Gastroesophageal sphincter (tissue), 4 donors: ENCODE data around the gene REPS2. TPM values are rescaled to one million over a fixed set of nuclear protein-coding genes. Genes with fewer than 3 reads are reported as not detected.
"Not testable (repeated sequence)": the region's sequence is repeated elsewhere in the genome, so short reads cannot be mapped to it uniquely, and the experiment has no call there.

Experiments used
- ATAC-seq: fragments of 150-250 bp; one replicate; pipeline ENCODE4 v1.9.1; 2016; ENCODE audit warnings: mild to moderate bottlenecking, moderate library complexity
- H3K27ac ChIP-seq, 4 donors: fragments of 200-600 bp; sonication (generic) in 3 of 4; 1 replicate in 3 of 4; 2 replicates in 1 of 4; pipeline ENCODE4 v1.5.1; 2016 to 2019
- H3K27me3 ChIP-seq: fragments of 200-600 bp; sonication (generic); one replicate; pipeline ENCODE4 v1.5.1; 2019
- H3K36me3 ChIP-seq, 2 donors: fragments of 200-600 bp; sonication (generic); one replicate each; pipeline ENCODE4 v1.5.1; 2019; ENCODE audit warnings: control low read depth in 1 of 2
- H3K4me1 ChIP-seq, 3 donors: fragments of 200-600 bp; sonication (generic); 1 replicate in 2 of 3; 2 replicates in 1 of 3; pipeline ENCODE4 v1.5.1; 2016 to 2019; ENCODE audit warnings: control low read depth in 2 of 3
- H3K4me3 ChIP-seq, 2 donors: fragments of 200-600 bp; sonication (generic); one replicate each; pipeline ENCODE4 v1.5.1; 2019; ENCODE audit warnings: mild to moderate bottlenecking in 1 of 2, moderate library complexity in 1 of 2
- H3K9me3 ChIP-seq, 3 donors: fragments of 200-600 bp; sonication (generic); one replicate each; pipeline ENCODE4 v1.5.1; 2017 to 2019; ENCODE audit warnings: control low read depth in 2 of 3
- EP300 ChIP-seq: sonication (generic); formaldehyde crosslinking; IDR thresholded peaks from one replicate; pipeline ENCODE4 v1.6.1; 2017; ENCODE audit warnings: antibody characterized with exemption, mild to moderate bottlenecking
- POLR2A ChIP-seq, 2 donors: fragments of 450-650 bp; IDR thresholded peaks; one replicate each; pipeline ENCODE4 v1.6.1; 2017; ENCODE audit warnings: antibody characterized with exemption in 2 of 2, mild to moderate bottlenecking in 2 of 2, moderate library complexity in 1 of 2
- POLR2AphosphoS5 ChIP-seq: sonication (generic); formaldehyde crosslinking; IDR thresholded peaks from one replicate; pipeline ENCODE4 v1.6.1; 2017; ENCODE audit warnings: antibody characterized with exemption
- WGBS, 2 donors: methylation state at CpG; one replicate each; pipeline ENCODE4 v1.1.5; 2018; ENCODE audit warnings: low coverage in 1 of 2; 5-methylcytosine and 5-hydroxymethylcytosine counted together
- total RNA-seq, 4 donors: library from RNA; depleted of rRNA; stranded (reverse); fragments of >200 nt; gene quantifications; one replicate each; pipeline ENCODE4 v1.1.0, GENCODE V29; 2016
- TF ChIP-seq, protein P1 (sequence below), 4 experiments: fragments of 200-600 bp in 2 of 4; fragments of 450-650 bp in 2 of 4; sonication (generic) in 1 of 4; IDR thresholded peaks; one replicate each; pipeline ENCODE4 v1.5.1; 2017 to 2019; ENCODE audit warnings: antibody characterized with exemption in 4 of 4, mild to moderate bottlenecking in 2 of 4, moderate library complexity in 2 of 4

The REPS2 gene
- total RNA-seq, 4 donors from 2014 or later = 19.8 to 39.8 (median 24.9) TPM

DNA sequence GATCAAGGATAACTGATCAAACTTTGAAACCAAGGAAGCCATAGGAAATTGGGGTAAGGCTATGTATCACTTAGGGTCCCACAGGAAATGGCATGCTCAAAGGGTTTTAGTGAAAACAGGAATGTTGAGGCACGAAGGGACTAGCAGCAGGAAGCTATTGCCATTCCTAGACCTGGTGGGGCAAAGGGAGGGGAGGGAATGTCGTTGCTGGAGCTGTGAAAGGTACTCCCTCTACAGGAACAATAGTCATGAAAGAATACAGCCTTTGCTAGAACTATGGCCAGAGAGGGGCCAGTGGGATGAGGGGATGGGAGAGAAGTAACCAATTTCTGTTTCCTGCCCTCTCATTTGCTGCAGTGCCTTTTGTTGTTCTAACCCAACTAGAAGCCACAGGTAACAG is 11.9 kb downstream of the REPS2 start:
- H3K4me1 ChIP-seq = no peaks in the 10 kb centered on the region
- no peak for ATAC-seq
- no CpG with 5 or more reads among the region's 2 CpGs for WGBS, 2 donors

DNA sequence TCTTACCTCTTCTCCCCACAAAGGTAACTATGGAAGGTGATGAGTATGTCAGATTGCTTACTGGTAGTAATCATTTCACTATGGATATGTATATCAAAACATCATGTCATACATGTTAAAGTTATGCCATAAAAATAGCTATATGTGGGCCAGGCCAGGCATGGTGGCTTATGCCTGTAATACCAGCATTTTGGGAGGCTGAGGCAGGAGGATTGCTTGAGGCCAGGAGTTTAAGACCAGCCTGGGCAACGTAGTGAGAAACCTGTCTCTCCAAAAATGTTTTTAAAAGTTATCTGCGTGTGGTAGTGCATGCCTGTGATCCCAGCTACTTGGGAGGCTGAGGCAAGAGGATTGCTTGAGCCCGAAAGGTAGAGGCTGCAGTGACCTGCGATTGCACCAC is 16.2 kb downstream of the REPS2 start:
- WGBS, 2 donors = 71 to 98% methylated on average over 4 of the region's 4 CpGs
- ATAC-seq = not testable (repeated sequence)

More for the DNA sequence above, 11.9 kb downstream of the REPS2 start:
- H3K9me3 ChIP-seq = no peaks in the 10 kb centered on the region
- TF ChIP-seq POLR2AphosphoS5 (no peak), POLR2A (IDR thresholded peaks at IDR 0.05) (no peak), EP300 (no peak)
- TF ChIP-seq, protein P1, sequence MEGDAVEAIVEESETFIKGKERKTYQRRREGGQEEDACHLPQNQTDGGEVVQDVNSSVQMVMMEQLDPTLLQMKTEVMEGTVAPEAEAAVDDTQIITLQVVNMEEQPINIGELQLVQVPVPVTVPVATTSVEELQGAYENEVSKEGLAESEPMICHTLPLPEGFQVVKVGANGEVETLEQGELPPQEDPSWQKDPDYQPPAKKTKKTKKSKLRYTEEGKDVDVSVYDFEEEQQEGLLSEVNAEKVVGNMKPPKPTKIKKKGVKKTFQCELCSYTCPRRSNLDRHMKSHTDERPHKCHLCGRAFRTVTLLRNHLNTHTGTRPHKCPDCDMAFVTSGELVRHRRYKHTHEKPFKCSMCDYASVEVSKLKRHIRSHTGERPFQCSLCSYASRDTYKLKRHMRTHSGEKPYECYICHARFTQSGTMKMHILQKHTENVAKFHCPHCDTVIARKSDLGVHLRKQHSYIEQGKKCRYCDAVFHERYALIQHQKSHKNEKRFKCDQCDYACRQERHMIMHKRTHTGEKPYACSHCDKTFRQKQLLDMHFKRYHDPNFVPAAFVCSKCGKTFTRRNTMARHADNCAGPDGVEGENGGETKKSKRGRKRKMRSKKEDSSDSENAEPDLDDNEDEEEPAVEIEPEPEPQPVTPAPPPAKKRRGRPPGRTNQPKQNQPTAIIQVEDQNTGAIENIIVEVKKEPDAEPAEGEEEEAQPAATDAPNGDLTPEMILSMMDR (IDR thresholded peaks at IDR 0.05) = no peak
- H3K27ac ChIP-seq = no peak overlapping the region
- no peaks in the 10 kb centered on the region for H3K27me3 ChIP-seq
- no peaks in the 10 kb centered on the region for H3K36me3 ChIP-seq
- no peak overlapping the region for H3K4me3 ChIP-seq

DNA sequence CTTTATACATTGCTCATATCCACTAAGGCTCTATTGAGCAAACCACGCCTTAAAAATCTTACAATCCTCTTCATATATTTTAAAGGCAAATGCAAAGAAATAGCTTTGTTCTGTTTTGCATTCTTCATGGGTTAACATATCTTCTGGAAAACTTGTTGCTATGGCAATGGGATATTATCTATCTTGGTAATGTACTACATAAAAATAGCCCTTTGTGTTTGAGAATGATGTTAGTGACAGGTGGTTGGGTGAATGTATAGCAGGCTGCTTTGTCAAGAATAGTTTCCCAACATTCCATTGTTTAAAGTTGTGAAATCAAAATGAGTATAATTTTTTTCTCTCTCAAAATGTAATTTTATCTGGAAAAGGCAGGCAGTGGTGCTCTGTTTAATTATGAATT is 16.8 kb downstream of the REPS2 start:
- Histone ChIP-seq H3K4me3 (no peak overlapping the region), H3K27ac (no peak overlapping the region), H3K27me3 (no peaks in the 10 kb centered on the region), H3K4me1 (no peaks in the 10 kb centered on the region), H3K36me3 (no peaks in the 10 kb centered on the region), H3K9me3 (no peaks in the 10 kb centered on the region)
- no peak for ATAC-seq
- TF ChIP-seq, protein P1 (IDR thresholded peaks at IDR 0.05) = no peak
- TF ChIP-seq POLR2AphosphoS5 (no peak), EP300 (no peak), POLR2A (IDR thresholded peaks at IDR 0.05) (no peak)
- WGBS, 2 donors = 92 to 100% methylated on average over 1 of the region's 1 CpG

More for the DNA sequence above, 16.2 kb downstream of the REPS2 start:
- not testable (repeated sequence) for H3K27me3 ChIP-seq, H3K27ac ChIP-seq, H3K4me1 ChIP-seq, H3K4me3 ChIP-seq, H3K36me3 ChIP-seq, H3K9me3 ChIP-seq

DNA sequence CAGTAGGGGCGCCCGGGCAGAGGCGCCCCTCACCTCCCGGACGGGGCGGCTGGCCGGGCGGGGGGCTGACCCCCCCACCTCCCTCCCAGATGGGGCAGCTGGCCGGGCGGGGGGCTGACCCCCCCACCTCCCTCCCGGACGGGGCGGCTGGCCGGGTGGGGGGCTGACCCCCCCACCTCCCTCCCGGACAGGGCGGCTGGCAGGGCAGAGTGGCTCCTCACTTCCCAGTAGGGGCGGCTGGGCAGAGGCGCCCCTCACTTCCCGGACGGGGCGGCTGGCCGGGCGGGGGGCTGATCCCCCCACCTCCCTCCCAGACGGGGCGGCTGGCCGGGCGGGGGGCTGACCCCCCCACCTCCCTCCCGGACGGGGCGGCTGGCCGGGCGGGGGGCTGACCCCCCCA is 18.5 kb downstream of the REPS2 start:
- H3K9me3 ChIP-seq, ATAC-seq, H3K36me3 ChIP-seq, H3K27ac ChIP-seq, H3K4me3 ChIP-seq, H3K4me1 ChIP-seq, H3K27me3 ChIP-seq: not testable (repeated sequence)
- no CpG with 5 or more reads among the region's 32 CpGs for WGBS, 2 donors

DNA sequence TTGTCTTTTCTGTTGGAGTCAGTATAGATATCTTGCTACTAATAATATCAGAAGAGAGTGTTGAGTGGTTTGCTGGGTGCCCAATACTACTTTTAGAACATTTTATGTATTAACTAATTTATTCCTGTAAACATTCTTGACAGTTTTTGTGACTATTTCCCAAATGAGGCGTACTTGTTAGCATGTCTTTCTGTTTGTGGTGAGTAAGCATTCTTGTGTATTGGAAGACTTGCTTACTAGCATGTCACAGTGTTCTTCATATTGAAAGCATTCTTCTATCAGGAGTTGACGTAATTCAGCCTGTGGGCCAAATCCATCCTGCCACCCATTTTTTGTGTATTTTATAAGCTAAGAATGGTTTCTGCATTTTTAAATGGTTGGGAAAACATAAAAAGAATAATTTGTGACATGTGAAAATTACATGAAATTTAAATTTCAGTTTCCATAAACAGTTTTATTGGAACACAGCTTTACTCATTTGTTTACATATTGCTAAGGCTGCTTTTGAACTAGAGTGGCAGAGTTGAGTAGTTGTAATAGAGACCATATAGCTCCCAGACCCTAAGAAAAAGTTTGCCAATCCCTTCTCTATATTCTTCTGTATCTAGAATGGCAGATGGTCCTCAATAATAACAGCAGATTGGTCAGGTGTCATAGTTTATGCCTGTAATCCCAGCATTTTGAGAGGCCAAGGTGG is 20.4 kb downstream of the REPS2 start:
- no peaks in the 10 kb centered on the region for H3K27me3 ChIP-seq
- H3K4me3 ChIP-seq = no peak overlapping the region
- H3K27ac ChIP-seq = no peak overlapping the region
- WGBS, 2 donors = 69 to 86% methylated on average over 2 of the region's 2 CpGs
- no peaks in the 10 kb centered on the region for H3K36me3 ChIP-seq
- no peak for ATAC-seq
- no peaks in the 10 kb centered on the region for H3K4me1 ChIP-seq
- no peaks in the 10 kb centered on the region for H3K9me3 ChIP-seq
- TF ChIP-seq POLR2A (IDR thresholded peaks at IDR 0.05) = no peak
- TF ChIP-seq EP300 = no peak

DNA sequence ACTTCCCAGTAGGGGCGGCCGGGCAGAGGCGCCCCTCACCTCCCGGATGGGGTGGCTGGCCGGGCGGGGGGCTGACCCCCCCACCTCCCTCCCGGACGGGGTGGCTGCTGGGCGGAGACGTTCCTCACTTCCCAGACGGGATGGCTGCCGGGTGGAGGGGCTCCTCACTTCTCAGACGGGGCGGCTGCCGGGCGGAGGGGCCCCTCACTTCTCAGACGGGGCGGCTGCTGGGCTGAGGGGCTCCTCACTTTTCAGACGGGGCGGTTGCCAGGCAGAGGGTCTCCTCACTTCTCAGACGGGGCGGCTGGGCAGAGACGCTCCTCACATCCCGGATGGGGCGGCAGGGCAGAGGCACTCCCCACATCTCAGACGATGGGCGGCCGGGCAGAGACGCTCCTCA is 22.3 kb downstream of the REPS2 start:
- not testable (repeated sequence) for H3K27ac ChIP-seq, H3K27me3 ChIP-seq, H3K4me3 ChIP-seq, ATAC-seq, H3K9me3 ChIP-seq, H3K36me3 ChIP-seq, H3K4me1 ChIP-seq
- no CpG with 5 or more reads among the region's 29 CpGs for WGBS, 2 donors

DNA sequence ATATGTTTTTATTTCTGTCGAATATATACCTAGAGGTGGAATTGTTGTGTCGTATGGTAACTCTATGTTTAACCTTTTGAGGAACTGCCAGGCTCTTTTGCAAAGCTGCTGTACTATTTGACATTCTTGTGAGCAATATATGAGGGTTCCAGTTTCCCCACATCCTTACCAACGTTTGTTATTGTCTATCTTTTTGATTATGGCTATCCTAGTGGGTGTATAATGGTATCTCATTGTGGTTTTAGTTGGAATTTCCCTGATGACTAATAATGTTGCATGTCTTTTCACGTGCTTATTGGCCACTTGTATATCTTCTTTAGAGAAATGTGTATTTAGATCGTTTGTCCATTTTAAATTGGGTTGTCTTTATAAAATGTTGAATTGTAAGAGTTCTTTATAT is 24.5 kb downstream of the REPS2 start:
- TF ChIP-seq, protein P1 (IDR thresholded peaks at IDR 0.05) = no peak
- TF ChIP-seq POLR2AphosphoS5 (no peak), POLR2A (IDR thresholded peaks at IDR 0.05) (no peak), EP300 (no peak)
- Histone ChIP-seq H3K9me3 (no peaks in the 10 kb centered on the region), H3K36me3 (no peaks in the 10 kb centered on the region), H3K27me3 (no peaks in the 10 kb centered on the region), H3K27ac (no peak overlapping the region), H3K4me3 (no peak overlapping the region), H3K4me1 (no peaks in the 10 kb centered on the region)
- ATAC-seq = no peak
- 59 to 66% methylated on average over 5 of the region's 5 CpGs for WGBS, 2 donors
